CD4-positive, alpha-beta T cell treated with Interleukin-4 for 4 hours (primary cell): ENCODE data around the gene CIAO2B.

Experiments used
- DNase-seq: peaks from one replicate; pipeline ENCODE4 v3.0.0-alpha.2; 2020

Gene CIAO2B

GRCh38 chr16:66919569-66920298 is 14.5 kb downstream of the CIAO2B start:
- no peak for DNase-seq

DNA sequence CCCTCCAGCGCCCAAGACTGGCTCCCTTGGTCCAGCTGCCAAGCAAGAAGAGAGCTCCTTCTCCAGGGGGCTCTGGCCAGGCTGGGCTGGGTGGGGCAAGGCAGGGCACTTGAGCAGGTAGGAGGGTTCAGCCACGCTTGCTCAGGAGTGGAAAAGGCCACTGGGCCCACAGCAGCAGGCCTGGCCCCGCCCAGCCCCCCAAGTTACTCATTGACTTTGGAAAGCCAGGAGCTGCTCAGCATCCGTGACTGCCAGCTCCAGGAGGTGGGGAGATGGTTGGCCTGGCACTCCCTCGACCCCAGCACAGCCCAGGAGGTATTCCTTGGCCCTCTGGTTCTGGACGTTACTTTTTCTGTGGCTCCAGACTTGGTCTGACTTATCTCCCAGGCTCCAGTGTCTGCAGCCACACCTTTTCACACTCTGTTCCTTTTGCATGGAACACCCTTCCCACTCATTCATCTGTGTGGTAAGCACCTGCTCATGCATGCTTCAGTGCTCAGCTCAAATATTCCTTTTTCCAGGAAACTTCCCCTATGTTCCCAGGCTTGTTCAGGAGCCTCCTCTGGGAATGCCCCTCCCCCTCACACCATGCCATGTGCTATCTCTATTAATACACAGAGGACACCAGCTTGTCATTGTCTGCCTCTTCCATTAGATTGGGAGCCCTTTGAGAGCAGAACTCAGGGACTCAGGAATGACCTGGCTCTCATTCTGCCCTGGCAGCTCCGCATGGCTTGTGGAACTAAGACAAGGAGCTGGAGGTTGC is 15.2 kb downstream of the CIAO2B start, which contains the start of gene CDH16:
Gene CDH16, minus strand, starts transcription at position 83 of the 766 bp plus-strand sequence. CDS start 820 bp downstream, outside the sequence.
- no peak for DNase-seq

DNA sequence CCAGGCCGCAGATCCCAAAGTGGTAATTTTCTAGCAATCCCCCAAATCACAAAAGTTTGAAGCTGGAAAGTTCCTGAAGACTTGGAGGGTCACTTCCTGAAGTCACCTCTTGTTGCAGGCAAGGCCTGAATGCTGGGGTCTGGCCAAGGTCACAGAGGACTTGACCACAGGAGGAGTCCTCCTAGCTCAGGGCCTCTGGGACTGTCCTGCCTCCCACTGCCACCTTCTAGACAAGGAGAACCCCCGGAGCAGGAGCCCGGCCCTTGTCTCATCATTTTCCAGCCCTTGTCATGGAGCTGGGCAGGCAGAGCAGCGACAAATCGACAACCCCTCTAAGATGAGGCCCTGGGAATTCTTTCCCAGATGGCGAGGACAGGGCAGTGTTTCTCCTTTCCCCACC is 15.8 kb downstream of the CIAO2B start:
- DNase-seq: no peak

GRCh38 chr16:66917741-66918140 is 16.5 kb downstream of the CIAO2B start:
- no peak for DNase-seq

DNA sequence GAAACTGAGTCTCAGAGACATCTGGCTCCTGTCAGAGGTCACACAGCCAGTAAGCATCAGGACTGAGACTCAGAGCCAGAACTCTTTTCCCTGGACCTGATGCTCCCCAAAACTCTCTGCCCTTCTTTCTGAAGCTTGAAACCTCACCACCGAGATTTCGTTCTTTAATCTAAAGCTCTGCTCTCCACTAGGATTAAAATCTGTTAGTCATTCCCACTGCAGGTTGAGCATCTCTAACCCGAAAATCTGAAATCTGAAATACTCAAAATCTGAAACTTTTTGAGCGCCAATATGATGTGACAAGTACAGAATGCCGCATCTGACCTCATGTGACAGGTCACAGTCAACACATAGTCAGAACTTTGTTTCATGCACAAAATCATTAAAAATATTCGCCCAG is 17.7 kb downstream of the CIAO2B start:
- DNase-seq: no peak

DNA sequence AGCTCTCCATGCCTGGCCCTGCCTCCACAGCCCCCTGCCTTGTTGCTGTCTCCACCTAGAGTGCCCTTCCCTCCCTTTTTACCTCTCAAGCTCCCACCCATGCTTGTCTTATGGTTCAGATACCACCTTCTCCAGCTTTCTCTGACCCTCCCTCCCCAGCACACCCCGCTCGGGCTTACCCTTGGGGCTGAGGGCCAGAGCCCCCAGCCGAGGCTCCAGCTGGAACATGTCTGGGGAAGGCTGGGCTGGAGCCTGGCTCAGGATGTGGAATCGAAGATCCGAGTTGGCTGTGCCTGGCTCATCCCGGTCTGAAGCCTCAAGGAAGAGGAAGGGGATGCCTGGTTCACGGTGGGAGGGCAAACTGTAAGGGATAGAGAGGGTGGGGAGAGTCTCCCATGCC is 19.2 kb downstream of the CIAO2B start:
- DNase-seq: no peak

DNA sequence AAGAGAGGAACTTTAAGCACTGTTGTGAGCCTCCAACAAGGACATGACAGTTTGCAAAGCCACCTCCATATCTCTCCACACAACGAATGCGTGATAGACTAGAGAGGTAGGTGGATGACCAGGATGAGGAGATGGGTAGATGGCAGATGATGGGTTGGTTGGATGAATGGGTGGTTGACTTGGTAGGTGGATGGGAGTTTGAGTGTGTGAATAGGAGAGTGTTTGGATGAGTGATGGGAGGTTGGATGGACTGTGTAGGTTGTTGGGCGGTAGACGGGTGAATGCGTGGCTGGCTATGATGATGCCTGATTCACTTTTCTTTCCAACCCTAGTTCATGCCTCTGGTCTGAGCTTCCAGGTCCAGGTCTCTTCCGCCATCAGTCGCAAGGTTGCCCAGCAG is 19.7 kb downstream of the CIAO2B start:
- DNase-seq: no peak

DNA sequence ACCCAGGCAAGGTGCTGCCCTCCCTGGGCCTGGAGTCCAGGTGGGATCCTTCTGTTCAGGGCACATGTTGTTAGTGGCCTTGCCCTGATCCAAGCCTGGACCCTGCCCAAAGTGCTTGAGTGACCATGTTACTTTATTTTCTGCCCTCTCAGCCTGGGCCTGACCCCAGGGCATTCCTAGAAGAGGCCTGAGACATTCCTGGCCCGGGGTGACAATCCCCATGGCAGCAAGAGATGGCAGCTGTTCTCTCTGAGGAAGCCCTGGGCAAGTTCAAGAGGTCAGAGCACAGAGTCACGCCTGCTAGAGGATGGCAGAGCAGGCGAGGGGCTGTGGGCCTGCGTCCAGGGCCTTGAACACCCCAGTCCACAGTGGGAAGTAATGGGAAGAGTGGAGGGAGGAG is 20.5 kb downstream of the CIAO2B start:
- no peak for DNase-seq

GRCh38 chr16:66913081-66913480 is 21.1 kb downstream of the CIAO2B start:
- no peak for DNase-seq

GRCh38 chr16:66911801-66912200 is 22.4 kb downstream of the CIAO2B start:
- DNase-seq: no peak

DNA sequence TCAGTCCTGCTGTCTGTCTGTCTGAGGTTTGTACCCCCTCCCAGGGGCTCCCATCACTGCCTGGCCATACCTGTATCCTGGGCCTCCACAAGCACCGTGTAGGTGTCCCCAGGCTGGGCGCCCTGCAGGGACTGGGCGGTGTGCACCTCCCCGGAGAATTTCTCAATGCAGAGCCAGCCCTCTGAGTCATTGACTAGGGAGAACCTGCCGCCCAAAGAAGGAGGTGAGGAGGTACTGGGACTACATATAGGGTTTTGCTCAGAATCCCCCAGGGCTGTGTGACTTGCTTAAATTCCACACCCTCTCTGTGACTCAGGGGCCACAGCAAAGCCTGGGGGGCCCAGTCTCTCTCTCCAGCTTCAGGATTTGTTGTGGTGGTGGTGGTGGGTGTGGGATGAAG is 23.1 kb downstream of the CIAO2B start:
- no peak for DNase-seq

DNA sequence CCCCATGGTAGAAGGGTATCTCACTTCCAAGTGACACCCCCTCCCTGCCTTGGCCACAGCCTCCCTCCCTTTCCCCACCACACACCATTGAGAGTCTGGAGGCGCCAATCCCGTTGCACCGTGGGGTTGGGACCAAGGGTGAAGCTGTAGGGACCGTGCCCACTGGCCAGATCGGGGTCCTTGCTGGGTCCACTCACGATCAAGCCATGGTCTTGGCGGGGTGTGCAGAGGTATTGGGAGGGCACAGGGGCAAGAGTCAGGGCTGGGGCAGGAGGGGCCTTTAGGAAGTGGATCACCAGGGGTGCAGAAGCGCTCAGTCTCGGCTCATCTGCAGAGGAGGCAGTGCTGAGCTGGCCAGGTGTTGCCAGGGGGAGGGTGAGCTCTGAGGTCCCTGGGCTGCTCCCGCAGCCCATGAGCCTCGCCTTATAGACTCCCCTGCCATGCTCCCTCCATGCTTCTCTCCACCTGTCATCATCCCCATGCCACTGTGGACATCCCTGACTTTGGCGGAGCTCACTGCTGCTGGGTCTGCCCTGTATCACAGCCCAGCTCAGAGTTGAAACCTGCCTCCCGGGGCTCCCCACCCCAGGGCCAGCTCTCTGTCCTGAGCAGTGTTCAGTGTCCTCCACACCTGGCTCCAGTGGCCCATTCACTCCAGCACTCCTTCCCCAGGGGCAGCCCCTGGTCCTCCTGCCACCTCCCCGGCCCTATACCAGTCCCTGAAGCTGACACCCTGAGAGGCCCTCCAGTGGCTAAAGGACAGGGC is 23.8 kb downstream of the CIAO2B start:
- no peak for DNase-seq

GRCh38 chr16:66908762-66909559 is 25.2 kb downstream of the CIAO2B start:
- no peak for DNase-seq

GRCh38 chr16:66908116-66908515 is 26.1 kb downstream of the CIAO2B start:
- no peak for DNase-seq

- no peak for DNase-seq
Observed at GRCh38 chr16:66906916-66907836, 27.0 kb downstream of the CIAO2B start.

DNA sequence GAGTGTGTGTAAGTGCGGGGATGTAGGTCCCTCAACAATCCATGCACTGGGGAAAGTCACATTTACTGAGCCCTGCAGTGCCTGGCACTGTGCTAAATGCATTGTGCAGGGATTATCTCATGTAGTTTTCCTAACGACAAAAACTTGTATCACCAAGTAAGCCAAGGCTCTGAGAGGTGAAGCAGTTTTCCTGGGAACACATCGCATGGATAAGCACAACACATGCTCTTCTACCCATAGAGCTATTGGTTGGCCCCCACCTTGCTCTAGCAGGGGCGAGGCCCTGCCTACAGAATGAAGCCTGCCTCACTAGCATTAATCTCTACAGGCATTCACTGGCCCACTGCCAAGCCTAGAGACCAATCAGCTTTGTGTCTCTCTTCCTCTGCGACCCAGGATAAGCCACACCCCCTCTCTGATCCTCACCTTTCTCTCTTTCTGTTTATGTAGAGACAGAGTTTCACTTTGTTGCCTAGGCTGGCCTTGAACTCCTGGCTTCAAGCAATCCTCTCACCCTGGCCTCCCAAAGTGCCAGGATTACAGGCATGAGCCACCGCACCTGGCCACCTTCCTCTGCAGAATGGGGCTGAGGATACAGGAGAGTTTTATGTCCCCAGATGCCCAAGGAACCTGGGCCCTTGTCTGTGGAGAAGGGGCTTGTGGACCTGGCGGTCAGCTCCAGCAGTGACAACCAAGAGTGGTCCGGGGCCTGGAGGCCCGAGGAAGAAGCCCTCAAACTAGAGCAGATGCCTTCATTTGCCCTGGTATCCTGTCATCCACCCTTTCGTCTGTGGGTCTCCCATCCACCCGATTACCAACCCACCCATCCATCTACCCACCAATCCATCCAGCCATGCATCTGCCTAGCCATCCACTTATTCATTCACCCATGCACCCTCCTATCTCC is 28.3 kb downstream of the CIAO2B start:
- DNase-seq: no peak

DNA sequence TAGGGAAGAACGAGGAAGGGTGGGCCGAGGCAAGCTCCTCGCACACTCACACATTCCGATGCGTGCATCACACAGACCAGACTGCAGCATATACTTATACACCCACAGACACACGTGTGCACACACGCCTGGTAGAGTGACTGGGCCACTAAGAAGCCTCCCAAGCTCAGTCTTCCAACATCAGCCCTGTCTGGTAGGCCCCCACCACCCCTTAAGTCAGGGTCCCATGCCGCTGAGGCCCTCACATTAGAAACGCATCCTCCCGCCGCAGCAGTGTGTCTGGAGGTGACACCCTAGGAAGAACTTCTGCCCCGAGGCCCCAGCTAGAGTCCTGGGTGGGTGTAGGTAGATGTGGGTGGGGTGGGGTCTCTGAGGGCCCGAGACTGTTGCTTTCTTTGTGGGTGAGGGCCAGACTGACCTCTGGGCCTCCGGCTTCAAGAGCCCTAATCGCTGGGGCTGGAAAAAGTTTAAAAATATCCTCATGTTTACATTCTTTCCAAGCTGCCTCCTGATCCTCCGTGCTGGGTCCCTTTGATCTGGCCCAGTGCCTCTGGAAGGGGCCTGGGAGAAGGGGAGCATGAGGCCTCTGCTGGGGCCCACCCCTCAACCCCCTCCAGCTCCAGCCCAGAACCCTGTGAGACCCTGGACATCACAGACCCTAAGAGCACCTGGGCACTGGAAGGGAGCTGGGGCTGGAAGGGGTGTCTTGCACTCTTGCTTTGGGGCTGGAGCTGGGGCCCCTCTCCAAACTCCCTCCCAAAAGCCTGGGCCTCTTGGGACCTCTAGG is 29.2 kb downstream of the CIAO2B start:
- no peak for DNase-seq

DNA sequence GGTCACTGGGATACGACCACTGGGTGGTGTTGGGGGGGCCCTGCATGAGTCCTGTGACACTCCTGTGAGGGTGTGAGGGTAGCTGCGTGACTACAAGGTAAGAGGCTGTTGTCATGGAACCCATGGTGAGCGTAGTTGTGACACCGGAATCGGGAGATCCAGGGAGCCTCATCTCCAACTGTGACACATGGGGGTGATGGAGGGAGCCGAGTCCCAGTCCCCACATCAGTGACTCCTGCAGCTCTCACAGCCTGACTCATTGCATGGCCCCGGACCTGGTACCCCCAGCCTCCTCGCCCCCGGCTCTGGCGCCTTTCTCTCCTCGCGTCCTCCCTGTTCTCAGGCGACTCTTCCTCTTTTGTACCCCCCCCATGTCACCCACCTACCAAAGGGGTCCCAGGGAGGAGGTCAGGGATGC is 29.8 kb downstream of the CIAO2B start:
- DNase-seq: no peak

DNA sequence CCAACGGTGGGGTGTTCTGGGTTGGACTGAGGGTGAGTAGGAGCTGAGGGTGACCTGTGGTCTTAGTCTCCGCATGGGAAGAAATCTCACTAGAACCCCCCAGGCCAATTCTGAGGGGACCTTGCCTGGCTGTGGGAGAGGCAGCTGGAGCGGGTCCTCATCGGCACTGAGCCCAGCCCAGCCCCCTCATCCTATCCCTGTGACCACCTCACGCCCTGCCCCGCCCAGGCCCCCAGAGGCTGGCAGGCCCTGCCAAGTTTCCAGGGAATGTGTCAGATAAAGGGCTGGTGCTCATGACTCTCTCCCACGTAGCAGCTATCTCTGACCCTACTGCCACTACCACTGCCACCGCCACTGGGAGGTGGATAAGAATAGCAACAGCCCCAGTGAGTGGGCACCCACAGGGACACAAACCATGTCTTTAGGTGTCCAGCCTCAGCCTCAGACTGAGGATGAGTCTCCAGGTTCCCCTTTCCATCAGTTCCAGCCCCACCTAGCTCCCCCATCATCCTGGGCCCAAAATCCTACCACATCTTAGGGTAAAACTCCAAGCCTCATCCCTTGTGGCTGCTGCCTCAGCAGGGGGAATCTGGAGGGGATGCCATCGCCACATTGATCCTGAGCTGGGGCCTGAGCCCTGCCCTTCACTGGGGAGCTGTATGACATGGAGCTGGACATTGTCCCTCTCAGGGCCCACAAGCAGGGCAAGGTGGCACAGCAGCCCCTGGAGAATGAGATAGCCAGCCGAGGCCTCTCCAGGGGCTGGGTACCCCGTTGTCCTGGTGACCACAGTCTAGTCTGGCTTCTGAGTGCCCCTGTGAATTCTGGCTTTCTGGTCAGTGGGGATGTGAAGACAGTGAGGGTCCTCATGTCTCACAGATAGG is 30.4 kb downstream of the CIAO2B start:
- DNase-seq: no peak
